Fibroblast of skin of abdomen (primary cell): ENCODE measurements around the gene EGLN1.

ENCODE experiments used
- DNase-seq: peaks from one replicate; pipeline ENCODE4 v3.0.0-alpha.2; 2013

EGLN1 gene

GRCh38 chr1:231324660-231325059 is 97.4 kb downstream of the EGLN1 start:
- no peak for DNase-seq

GRCh38 chr1:231322880-231323530 is 99.1 kb downstream of the EGLN1 start:
- no peak for DNase-seq

DNA sequence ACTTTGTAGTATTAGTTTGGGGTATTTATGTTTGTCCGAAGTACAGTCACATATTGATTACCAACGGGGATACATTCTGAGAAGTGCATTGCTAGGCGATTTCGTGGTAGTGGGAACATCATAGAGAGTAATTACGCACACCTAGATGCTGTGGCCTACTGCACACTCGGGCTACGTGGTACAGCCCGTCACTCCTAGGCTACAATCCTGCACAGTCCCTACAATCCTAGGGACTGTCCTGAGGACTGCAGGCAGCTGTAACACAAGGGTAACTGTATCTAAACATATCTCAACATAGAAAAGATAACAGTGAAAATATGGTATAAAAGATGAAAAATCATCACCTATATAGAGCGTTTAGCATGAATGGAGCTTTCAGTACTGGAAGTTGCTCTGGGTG is 103.0 kb downstream of the EGLN1 start:
- no peak for DNase-seq

DNA sequence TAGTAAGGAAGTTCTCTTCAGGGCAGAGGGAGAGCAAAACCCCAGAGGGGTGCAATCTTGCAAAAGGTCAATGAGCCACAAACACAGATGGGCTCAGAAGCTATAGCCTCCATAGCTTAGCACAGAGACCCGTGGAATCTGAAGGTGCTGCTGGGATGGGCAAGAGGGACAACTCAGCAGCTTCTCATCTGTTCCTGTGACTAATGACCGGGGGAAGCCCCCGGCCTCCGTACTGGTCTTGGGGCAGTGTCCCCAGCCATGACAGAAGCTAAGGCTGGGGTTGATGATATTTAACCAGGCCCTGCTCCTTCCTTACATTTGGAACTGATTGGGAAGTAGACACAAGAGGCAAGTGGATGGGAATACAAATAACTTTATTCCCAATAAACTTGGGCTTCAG is 103.5 kb downstream of the EGLN1 start:
- DNase-seq, result no peak

DNA sequence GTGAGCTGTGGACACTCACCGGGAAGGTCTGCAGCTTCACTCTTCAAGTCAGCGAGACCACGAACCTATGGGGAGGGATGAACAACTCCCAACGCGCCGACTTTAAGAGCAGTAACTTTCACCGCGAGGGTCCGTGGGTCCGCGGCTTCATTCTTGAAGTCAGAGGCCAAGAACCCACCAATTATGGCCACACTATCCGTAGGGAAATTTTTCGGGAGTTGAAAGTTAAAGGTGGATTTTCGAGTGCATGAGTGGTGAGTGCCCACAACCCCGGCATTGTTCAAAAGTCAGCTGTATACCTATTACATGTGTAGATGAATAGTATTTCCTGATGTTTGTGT is 104.1 kb downstream of the EGLN1 start:
- no peak for DNase-seq

- no peak for DNase-seq
Observed at GRCh38 chr1:231317306-231318014, 104.6 kb downstream of the EGLN1 start.

DNA sequence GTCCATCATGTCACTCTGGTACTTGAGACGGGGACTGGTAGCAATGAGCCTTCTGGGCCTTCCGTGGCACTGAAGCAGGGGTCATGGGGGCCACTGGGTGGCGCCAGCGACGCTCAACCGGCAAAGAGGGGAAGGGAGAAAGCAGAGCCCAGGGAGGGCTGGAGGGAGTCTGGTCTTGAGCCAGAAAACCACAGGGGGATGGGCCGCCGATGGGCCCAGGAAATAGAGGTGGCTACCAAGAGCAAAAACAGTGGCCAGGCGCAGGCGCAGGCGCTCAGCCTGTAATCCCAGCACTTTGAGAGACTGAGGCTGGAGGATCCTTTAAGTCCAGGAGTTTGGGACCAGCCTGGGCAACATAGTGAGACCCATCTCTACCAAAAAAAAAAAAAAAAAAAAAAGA is 106.2 kb downstream of the EGLN1 start:
- DNase-seq, result peak; percentile 33
